GM18909 (cell line): ENCODE data around the gene ARHGAP15.

ENCODE experiments used
- ATAC-seq: cut with Tn5 transposase; IDR thresholded peaks from one replicate; pipeline ENCODE4 v1.9.1; 2021; ENCODE audit warnings: mild to moderate bottlenecking; ENCODE audit not compliant: unreplicated experiment, poor library complexity

The ARHGAP15 gene

DNA sequence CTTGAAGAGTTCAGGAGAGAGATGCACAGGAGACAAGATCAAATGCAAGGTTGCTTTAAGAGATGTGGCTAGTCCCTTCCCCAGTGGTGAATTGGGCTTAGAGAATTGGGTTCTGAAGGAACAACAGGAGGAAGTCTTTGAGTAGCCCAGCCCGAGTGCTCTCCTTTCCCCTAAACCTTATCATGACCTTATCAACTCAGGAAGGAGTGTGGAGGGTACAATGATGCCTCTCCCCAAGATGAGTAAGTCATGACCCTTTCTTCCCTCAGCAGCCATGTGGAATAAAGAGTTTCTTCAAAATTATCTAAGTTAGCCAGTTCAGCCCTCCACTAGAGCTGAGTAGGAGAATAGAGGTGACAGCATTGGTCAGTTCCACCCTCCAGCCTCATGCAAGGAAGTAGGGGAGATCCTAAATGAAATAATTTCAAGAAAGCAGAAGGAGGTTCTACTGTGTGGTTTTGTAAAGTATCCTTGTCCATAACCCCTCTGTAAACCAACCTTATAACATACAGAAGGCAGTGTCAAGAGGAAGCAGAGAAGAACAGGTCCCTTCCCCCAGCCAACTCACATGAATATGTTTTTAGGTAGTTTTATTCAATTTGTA lies 88.4 kb downstream of the ARHGAP15 start:
- no peak for ATAC-seq

DNA sequence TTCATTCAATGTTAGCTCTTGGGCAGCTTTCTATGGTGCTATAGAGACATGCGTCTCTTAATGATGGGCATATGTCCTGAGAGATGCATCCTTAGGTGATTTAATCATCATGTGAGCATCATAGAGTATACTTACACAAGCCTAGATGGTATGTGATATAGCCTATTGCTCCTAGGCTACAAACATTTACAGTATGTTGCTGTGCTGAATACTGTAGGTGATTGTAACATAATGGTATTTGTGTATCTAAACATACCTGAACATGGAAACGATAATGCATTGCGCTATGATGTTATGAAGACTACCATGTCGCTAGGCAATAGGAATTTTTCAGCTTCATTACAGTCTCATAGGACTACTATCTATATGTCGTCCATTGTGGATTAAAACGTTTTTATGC lies 89.4 kb downstream of the ARHGAP15 start:
- ATAC-seq: no peak

GRCh38 chr2:143219266-143219665 lies 90.0 kb downstream of the ARHGAP15 start:
- no peak for ATAC-seq

- no peak for ATAC-seq
Measured at GRCh38 chr2:143223556-143223955, 94.3 kb downstream of the ARHGAP15 start.

DNA sequence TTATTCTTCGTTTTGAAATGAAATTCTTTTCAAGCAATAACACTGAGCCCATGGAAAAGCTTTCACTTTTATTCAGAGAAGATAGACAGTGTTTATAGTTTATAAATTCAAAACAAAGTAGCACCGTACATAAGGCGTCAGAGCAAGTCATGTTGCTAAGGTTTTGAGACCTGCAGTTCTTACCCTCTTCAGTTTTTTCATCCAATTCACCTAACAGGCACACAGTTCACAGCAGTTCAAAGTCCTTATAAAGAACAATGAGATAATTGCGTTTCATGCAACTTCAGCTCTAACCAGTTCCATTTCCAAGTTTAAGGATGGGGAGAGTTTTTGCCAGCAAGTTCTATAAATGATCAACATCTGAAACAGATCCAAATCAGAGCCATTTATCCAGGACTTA lies 96.7 kb downstream of the ARHGAP15 start:
- no peak for ATAC-seq

- no peak for ATAC-seq
Measured at GRCh38 chr2:143226714-143227541, 97.7 kb downstream of the ARHGAP15 start.

DNA sequence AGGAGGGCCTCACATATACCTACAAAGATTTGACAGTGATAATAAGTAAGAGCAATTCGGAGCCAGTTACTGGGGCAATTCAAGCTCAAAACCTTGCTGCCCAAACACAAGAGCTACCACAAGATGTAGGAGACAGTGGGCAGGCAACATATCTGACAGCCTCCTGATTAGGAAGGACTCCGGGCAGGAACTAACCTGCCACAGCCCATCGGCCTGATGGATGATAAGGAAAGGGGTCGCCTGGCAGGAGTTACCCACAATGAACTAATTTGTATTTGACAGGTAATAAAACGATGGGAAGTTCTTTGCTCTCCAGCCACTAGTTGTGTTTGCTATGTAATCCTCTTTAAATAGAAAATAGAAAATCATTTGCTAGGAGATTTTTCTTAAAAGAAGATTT lies 100.2 kb downstream of the ARHGAP15 start:
- ATAC-seq: no peak

DNA sequence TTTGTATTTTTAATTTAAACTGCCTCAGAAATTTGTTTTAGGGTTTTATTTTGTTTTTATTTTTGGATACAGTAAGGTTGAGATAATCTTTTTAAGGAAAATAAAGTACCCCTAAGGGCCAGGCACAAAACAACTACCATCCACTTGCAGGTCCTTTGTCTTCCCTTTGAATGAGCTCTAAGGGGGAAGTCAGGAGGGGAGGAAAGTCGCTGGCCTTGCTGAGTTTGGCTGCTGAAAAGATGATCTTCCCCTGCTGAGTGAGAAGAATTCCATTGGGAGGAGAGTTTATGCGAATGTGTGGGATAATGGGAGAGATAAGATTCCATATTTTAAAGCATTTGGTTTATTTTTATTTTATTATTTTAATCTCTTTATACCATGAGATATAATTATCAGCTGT lies 100.7 kb downstream of the ARHGAP15 start:
- ATAC-seq: no peak

DNA sequence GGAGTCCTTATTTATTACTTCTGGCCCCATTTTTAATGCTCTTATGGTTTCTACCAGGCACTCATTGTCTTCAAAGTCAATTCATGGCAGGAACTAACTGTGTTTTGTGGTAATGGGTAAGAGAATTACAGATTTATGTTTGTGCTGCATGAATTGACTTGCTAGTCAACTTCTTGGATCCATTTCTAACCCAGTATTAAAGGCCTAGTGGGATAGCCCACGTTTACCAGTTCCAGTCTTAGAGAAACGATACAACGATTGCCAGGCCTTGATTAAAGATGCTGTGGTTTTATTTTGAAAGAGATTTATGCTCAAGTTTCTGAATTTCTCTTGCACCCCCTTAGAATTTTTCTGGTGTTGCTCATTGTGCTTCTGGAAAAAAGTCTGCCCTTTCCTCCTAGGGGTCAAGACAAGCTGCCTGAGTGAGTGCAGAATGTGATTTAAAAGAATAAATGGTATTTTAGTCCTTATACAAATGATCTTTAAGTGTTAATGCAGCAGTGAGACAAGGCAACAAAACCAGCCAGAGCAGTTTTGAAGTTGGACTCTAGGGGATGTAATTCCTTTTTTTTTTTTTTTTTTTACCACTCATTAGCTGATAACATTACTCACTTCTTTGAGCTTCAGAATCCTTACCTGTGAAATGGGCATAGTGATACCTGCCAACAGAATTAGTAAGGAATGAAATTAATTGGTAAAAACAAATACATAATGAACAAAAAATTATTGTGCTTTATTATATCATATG lies 101.5 kb downstream of the ARHGAP15 start:
- no peak for ATAC-seq

GRCh38 chr2:143231254-143231645 lies 102.0 kb downstream of the ARHGAP15 start:
- ATAC-seq: no peak

DNA sequence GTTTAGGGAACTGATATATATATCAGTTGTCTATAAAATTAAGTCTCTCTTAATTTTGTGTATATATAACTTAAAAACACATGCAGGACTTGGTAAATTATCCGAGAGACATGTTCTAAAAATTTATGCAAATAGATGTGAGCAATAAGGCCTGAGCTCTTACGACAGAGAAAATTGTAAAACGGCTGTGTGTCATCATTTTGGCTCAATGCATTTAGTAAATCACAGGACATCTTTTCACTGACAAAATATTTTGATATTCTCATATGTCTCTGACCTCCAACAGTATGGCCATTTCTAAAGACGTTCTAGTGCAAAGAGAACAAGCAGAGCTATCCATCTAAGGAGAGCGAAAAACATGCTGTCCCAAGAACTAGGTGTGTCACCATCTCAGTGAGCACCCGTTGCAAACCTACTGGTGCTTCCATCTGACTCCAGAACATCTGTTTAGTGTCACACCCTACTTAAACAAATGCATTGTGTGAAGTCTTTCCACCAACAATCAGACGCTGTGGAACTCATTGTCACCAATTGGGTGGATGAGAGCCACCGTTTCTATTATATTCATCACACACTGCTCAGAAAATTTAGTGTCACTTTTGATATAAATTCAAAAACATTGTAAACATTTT lies 108.0 kb downstream of the ARHGAP15 start:
- no peak for ATAC-seq

DNA sequence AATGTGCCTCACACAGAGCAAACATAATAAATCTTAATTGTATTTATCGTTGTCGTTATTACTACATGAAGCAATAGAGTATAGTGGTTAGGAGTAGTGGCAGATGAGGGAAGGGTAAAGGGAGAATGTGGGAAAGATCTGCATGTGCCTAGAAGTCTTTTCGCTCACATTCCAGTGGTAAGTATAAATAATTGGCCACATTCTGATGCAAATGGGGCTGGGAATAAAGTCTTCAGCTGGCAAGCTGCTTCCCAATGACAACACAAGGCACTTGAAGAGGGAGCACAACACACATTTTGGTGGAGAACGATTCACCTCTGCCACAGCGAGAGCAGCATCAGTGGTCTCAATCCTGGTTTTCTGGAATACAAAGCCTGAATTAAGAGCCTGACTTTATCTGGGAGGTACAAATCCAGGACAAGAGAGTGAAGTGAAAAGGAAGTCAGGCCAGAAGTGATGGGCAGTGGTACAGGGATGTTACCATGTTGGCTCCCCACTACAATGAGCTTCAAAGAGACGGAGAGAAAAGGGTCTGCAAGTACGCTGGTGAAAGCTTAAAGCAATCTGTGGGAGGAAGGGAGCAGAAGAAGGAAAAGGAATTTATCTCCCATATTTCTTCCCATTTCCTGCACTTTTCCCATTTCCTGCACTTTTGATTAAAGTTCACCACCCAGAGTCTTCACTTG lies 112.3 kb downstream of the ARHGAP15 start:
- no peak for ATAC-seq

DNA sequence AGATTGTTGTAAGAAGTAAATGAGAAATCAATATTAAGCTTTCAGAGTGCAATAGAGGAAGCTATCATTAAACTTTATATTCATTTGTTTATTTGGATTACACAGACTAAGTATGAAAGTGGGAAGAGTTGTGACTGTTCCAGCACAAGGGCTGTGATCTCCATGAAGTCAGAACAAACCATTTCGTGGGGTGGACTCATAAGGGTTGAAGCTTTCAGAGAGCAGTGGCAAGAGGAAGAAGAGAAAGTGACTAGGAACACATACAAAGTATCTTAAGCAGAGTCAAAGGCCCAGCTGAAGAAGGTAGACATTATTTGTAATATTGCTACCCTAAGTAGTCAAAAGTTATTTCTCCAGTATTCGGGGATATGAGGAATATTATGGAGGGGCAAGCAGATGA lies 117.0 kb downstream of the ARHGAP15 start:
- no peak for ATAC-seq

- no peak for ATAC-seq
Measured at GRCh38 chr2:143246815-143247744, 117.9 kb downstream of the ARHGAP15 start.

DNA sequence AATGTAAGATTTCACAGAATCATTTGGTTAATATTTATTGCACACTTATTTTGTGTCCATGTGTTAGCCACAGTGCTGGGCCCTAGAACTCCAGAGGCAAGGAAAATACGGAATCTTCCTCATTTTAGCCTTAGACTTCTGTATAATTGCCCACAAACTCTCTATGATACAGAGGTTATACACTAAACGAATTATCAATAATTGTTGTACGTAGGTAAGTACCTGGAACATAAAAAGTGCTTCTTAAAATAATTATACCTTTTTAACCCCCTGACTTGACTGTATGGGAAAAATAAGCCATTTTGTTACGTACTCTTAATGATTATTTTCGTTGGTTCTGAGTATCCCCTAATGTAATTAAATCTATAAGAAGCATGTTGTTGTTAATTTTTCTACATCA lies 119.4 kb downstream of the ARHGAP15 start:
- no peak for ATAC-seq

GRCh38 chr2:143251681-143252080 lies 122.5 kb downstream of the ARHGAP15 start:
- no peak for ATAC-seq

DNA sequence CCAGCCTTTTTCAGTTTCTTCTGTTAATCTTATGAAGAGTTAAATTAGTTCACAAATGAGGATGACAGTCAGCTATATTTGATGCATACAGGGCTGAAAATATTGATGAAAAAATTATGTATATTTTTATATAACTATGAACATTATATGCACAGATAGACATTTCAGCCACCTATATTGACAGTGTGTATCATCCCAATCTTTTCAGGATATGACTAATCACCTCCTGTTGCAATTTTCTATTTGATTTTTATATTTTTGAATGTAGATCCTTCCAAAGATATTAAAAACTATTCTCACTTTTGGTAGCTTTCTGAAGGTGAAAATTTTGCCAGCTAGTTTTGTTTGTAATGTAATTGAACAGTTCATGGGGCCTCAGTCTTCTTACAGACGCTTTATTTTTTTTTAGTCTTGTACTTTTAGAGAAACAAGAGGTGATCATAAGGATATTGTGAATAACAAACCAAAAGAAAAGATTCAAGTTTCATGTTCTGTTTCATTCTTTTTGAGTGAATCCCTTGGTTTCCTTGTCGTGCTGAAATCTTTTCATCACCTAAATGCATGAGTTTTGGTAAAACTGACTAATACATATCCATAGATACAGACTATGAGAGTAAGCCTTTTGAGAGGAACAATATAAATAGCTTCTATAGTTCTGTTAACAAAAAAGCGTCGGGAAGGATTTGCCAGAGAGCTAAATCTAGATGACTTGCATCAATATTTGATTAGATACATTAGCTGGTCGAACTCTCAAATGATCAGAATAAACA lies 123.1 kb downstream of the ARHGAP15 start:
- no peak for ATAC-seq

GRCh38 chr2:143254110-143254509 lies 124.9 kb downstream of the ARHGAP15 start:
- ATAC-seq: no peak

DNA sequence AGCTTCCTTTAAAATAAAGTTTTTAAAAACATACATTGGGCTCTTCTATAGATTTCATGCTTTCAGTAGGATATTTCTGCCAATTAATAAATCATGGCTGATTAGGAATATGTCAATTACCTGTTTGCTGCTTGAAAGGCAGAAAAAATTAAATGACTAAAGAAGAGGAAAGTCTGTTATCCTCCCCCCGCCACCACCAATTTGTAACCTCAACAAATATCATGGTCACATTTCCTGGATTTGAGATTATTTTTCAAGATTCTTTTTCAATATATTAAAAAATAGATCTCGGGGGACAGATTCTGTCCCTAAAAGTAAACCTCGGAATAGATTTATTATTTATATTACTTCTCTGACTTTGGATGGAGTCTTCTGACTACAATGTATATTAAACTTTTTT lies 125.9 kb downstream of the ARHGAP15 start:
- ATAC-seq: no peak
